Stimulated activated CD8-positive, alpha-beta memory T cell treated with anti-CD3 and anti-CD28 coated beads, Interleukin-4, amount 100 ng/mL, for 24 hours (primary cell): ENCODE data around the gene PTPN6.

Experiments used
- DNase-seq: peaks from one replicate; pipeline ENCODE4 v3.0.0-alpha.2; 2020; ENCODE audit warnings: low read depth

Gene PTPN6

GRCh38 chr12:6970096-6970527 is 19.0 kb downstream of the PTPN6 start:
- DNase-seq = no peak

- no peak for DNase-seq
Observed at GRCh38 chr12:6974180-6974579, 23.0 kb downstream of the PTPN6 start.

GRCh38 chr12:6975297-6976032 is 24.3 kb downstream of the PTPN6 start:
- DNase-seq = no peak

DNA sequence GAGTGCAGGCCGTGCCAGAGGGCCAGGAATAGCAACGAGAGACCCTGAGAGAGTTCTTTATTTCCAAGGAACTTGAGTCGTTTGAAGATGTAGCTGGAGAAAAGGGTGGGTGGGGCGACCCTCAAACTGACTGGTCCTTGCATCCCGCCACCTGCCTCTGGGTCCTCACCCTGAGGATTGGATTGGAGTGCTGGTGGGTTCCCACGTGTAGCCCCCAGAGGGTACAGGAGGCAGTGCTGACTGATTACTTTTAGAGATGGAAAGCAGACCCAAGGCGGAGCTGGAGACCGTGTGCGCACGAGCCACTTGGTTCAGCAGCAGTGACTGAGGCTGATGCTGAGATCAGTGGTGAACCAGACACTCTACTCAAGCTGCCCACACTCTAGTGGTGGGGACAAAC is 26.5 kb downstream of the PTPN6 start:
- no peak for DNase-seq

- DNase-seq = no peak
Observed at GRCh38 chr12:6978188-6978587, 27.0 kb downstream of the PTPN6 start.

DNA sequence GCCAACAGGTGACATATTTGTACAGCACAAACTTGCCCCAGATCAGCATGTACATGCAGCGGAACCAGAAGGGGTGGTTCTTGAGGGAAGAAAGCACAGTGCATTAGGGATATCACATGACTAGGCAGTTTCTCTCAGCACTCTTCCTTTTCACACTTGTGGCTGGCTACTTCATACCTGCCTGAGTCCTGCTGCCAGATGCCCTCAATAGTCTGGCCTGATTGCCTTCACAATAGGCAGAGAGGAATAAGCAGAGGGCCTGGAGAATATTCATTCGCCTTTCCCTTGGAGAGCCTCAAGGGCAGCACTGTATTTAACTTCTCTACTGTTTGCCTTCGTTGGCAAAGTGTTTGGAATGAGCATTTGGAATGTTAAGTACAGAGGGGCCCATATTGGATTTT is 27.5 kb downstream of the PTPN6 start:
- no peak for DNase-seq

GRCh38 chr12:6979021-6979420 is 27.9 kb downstream of the PTPN6 start:
- DNase-seq = no peak

DNA sequence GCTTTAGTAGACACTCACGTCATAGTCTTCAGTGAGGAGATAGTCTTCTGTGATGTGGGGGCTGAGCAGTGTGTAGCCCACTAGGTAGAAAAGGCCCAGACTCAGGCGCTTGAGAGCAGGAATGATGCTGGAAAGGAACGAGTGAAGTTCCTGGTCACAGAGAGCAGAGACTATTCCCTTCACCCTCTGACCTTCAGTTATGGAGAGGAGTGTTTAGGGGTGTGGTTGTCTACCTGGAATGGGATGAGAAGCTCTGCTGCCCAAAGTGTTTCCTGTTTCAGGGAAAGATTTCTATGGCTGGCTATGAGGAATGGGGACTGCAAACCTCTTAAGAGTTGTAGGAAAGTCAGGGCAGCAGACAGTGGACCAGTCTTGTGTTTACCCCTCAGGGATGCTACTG is 28.3 kb downstream of the PTPN6 start:
- no peak for DNase-seq

DNA sequence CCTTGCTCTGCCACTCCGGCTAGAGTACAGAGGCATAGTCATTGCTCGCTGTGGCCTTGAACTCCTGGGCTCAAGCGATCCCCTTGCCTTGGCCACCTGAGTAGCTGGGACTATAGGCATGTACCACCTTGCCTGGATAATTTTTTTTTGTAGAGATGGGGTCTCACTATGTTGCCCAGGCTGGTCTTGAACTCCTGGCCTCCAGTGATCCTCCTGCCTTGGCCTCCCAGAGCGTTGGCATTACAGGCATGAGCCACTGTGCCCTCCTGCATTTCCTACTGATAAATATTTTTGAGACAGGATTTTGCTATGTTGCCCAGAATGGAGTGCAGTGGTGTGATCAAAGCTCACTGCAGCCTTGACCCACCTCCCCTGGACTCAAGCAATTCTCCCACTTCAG is 28.9 kb downstream of the PTPN6 start:
- no peak for DNase-seq

DNA sequence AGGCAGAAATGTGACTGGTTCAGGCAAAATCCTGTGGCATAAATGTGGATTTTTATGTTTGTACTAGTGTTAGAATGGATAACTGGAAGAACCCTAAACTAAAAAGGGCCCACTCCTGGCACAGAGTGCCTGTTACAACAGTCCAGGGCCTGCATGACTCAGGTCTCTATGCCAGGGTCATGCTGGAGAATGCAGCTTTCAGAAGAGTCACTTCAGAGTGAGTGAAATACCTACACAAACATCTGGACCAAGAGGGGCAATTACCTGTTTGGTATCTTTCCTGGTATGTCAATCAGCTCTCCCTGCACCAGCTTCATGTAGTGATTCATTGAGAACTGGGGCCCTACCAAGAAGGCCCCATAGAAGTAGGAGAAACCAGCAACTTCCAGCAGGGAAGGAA is 29.6 kb downstream of the PTPN6 start:
- DNase-seq = no peak

DNA sequence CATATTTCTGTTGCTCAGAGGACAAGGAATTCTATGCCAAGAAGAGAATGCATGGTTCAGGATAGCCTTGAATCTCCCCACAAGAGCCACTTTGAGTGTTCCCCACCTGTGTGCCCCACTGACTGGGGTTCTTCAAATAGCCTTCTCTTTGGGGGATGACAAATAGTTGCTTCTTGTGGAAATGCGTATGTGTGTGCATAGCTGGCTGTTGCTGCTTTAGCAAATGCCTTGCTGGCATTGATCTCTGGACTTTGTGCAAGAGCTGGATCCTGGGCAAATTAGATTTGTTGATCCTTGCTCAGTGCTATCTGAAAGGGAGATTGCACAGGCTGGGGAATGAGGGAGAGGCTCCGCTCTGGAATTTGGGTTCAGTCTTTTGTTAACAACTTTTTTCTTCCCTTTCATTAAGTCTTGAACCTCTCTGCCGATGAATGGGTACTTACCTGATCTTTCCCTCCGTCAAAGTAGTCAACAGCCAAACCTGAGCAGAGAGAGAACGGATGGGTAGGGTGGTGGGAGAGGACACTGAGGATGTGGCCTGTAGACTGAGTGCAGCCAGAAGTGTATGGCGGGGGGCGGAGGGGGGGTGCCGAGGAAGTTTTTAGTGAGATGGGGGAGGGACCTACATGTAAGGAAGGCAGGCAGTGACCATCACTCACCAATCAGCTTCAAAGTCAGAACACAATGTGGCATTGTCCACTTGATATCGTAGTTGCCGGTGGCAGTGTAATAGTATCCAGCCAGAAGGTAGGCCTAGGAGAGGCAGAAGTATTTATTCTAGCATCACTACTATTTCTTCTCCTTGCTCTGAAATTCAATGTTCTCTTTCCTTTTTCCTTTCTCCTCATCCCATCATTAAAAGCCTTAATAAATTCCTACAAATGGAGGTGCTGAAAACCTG is 30.2 kb downstream of the PTPN6 start:
- no peak for DNase-seq

DNA sequence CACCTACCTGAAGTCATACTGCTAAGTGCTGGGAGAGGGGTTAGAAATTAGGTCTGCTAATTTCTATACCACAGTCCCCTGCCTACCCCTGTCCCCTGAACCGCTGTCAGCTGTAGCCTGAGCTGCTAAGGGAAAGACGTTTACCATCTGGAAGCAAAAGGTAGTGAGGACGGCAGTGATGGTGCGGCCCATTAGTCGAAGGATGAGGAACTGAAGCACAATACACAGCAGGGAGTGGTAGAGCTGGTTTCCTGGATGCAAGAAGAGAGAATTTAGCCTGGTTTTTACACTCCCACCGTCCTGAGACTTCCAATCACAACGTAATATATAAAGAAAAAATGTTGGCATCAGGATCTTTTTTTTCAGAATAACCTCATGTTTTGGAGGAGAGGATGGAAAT is 31.4 kb downstream of the PTPN6 start:
- DNase-seq = no peak

DNA sequence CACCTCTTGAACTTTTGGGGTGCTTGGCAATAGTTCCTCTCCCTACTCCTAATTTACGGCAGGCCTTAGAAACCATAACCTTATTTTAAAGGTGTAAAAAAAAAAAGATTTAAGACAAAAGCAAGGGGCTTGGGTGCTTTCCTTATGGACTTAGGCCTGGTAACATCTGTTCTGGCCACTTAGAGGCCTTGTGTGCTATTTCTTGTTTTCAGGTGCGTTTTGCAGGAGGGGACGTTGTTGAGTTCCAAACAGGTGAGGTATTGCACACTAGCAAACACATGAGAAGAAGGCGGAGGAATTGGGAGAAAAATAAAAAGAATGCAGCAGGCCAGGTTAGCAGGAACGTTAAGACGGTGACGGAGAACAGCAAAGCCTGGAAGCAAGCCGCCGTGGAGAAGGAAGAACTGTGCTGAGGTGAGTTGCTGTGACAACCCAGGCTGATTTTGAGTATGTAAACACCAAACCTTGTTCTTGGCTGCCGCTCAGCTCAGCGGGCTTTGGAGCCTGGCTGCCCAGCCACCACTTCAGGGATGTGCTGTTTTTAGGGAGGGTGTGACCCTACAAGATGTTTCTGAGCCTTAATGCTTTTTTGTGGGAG is 36.9 kb downstream of the PTPN6 start:
- no peak for DNase-seq

DNA sequence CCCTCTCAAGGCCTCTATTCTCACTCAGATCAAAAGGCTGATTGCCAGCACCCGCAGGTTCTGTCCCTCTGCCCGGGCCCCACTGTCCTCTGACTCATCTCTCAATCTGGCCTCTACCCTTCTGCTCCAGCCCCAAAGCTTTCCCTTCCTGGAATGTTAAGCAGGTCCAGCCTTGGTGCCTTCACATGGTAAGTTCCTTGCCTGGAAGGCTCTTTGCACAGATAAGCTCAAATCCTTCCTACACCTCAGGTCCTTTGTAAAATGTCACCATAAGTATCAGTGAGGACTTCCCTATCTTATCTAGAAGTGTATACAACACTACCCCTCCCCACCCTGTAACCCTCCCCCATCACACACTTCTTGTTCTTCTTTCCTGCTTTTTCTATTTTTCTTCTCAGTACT is 44.9 kb downstream of the PTPN6 start:
- no peak for DNase-seq

DNA sequence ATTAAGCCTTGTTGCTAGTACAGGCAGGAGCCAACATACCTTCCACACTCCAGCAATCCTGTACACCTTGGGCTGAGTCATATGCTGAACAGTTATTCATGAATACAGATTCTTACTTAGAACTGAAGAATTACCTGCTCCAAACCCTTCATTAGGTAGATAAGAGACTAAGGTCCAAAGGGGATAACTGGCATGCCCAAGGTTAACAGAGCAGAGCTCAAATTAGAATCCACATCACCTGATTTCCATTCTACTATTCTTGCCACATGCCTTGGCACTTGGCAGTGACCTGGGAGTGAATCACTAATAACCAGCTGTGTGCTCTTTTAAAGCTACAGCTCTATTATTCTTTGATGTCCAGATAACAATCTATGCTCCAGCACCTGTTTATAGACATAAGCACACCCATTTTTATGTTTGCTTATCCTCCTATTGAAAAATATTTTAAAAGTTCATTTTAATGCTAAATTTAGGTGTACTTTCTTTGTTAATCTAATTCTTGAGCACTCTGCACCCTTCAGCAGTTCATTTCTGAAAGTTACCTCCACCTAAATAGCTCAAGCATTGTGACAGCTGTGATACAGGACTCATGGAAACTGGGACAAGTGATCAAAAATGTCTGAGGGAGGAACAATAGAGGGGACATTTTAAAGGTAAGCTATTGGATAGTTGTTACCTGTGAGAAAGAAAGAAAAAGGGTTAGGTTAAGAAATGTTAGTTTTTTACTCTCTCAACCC is 47.7 kb downstream of the PTPN6 start:
- no peak for DNase-seq

GRCh38 chr12:7001921-7002591 is 50.9 kb downstream of the PTPN6 start:
- DNase-seq = no peak

DNA sequence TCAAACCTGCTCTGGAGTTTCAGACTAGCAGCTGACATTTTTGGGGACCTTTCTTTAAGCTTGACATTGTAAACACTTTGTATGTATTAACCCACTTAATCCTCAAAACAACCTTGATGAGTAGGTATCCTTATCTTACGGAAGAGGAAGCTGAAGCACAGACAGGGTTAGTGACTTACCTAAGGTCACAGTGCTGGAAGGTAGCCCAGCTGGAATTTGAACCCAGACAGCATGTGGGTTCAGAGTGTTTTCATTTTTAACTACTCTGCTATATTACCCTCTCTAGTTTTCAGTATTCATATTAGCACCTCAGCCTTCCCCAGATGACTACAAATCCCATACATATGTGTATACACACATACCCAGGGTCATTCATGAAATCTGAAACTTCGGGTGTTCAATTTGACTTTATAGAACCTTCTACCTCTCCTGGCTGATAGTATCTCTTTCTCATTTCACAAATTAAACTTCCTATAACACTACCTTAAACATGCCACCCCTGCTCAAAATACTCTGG is 53.2 kb downstream of the PTPN6 start:
- no peak for DNase-seq

- no peak for DNase-seq
Observed at GRCh38 chr12:7004840-7005239, 53.7 kb downstream of the PTPN6 start.

- DNase-seq = no peak
Observed at GRCh38 chr12:7005311-7005710, 54.2 kb downstream of the PTPN6 start.

DNA sequence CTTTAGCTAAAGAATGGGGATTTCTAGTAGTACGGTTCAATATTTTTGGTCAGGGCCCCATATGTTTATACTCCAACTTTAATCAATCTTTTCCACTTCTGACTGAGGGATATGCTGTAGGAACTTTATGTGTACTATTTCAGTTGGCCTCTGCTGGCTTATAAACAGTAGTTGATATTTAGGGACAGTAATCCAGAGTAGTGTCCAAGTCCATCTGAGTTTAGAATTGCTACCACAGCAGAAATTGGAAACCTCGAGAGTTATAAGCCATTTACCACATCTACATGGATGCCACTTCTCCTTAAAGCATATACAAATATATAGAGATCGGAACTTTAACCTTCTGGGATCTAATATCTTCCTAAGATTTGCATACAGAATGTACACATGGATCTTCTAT is 55.5 kb downstream of the PTPN6 start:
- no peak for DNase-seq

DNA sequence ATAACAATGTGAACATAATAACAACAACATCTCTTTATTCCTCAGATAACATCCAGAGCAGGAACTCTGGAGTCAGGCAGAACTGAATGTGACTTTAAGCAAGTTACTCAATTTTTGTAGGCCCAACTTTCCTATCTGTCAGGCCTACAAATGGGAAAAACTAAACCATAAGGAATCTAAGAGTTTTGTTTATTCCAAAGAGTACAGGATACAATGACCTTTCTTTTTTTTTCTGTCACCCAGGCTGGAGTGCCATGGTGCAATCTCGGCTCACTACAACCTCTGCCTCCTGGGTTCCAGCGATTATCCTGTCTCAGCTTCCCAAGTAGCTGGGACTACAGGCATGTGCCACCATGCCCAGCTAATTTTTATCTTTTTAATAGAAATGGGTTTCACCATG is 57.7 kb downstream of the PTPN6 start:
- DNase-seq = no peak

DNA sequence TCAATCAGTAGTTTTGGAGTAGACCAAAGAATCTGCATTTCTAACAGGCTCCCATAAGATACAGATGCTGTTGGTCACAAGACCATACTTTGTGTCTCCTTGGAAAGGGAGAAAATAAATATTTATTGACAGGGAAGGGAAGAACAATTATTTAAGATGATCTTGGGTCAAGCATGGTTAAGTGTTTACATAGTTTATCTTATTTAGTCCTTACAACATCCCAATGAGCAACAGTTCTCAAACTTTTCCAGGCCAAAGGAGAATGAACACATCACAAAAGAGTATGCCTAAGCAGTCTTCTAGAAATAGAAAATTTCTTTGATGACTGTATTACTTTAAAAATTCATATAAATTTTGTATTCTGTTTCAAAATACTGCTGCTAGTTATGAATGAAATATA is 58.4 kb downstream of the PTPN6 start:
- DNase-seq = no peak
